Brain microvascular endothelial cell (primary cell): Measurements from ENCODE around the gene KIAA1328.
"Not testable (repeated sequence)": the region's sequence is repeated elsewhere in the genome, so short reads cannot be mapped to it uniquely, and the experiment has no call there.

Experiments
- DNase-seq: peaks from one replicate; pipeline ENCODE4 v3.0.0-alpha.2; 2020
- H3K27ac ChIP-seq: fragments of 250-450 bp; sonication (Bioruptor Pico); 2 replicates; pipeline ENCODE4 v1.5.1; 2020; ENCODE audit warnings: mild to moderate bottlenecking, moderate library complexity
- H3K27me3 ChIP-seq: fragments of 250-450 bp; sonication (Bioruptor Pico); replicated peaks from 2 replicates; pipeline ENCODE4 v1.5.1; 2020; ENCODE audit warnings: mild to moderate bottlenecking
- H3K36me3 ChIP-seq: fragments of 250-450 bp; sonication (Bioruptor Pico); replicated peaks from 2 replicates; pipeline ENCODE4 v1.5.1; 2020; ENCODE audit warnings: mild to moderate bottlenecking
- H3K4me3 ChIP-seq: 2 replicates; pipeline ENCODE4 v1.5.1; 2011; ENCODE audit warnings: low read depth, mild to moderate bottlenecking, control low read depth, low read length, moderate library complexity
- CTCF ChIP-seq: IDR thresholded peaks from 2 replicates; pipeline ENCODE4 v1.5.1; 2011; ENCODE audit warnings: low read depth, mild to moderate bottlenecking, moderate library complexity, low read length, control low read depth, inconsistent platforms; ENCODE audit errors: missing control alignments
- in situ Hi-C: cut with HindIII; loops from 2 replicates; pipeline ENCODE4 v1.10.0; 2017; ENCODE audit warnings: low sequenced_read_pairs, low pct_ligation_motif_present

The KIAA1328 gene

GRCh38 chr18:36872329-36872728 is 43.4 kb downstream of the KIAA1328 start:
- in situ Hi-C loops = no loop called here
- TF ChIP-seq CTCF = no peak
- H3K4me3 ChIP-seq = no peak overlapping the region

GRCh38 chr18:36873826-36874225 is 44.9 kb downstream of the KIAA1328 start:
- H3K27ac ChIP-seq, DNase-seq, H3K27me3 ChIP-seq, H3K4me3 ChIP-seq, in situ Hi-C loops, H3K36me3 ChIP-seq: not testable (repeated sequence)

More at GRCh38 chr18:36872329-36872728, 43.4 kb downstream of the KIAA1328 start:
- Histone ChIP-seq H3K36me3 (no peaks in the 10 kb centered on the region), H3K27ac (no peak overlapping the region), H3K27me3 (no peaks in the 10 kb centered on the region)
- no peak for DNase-seq

- in situ Hi-C loops, H3K4me3 ChIP-seq, H3K27me3 ChIP-seq, DNase-seq, H3K27ac ChIP-seq, H3K36me3 ChIP-seq: not testable (repeated sequence)
Measured at GRCh38 chr18:36879796-36880195, 50.9 kb downstream of the KIAA1328 start.

GRCh38 chr18:36885981-36886380 is 57.1 kb downstream of the KIAA1328 start:
- no peak overlapping the region for H3K27ac ChIP-seq
- H3K36me3 ChIP-seq = no peaks in the 10 kb centered on the region
- no peak for TF ChIP-seq CTCF
- DNase-seq = no peak
- H3K27me3 ChIP-seq = no peaks in the 10 kb centered on the region
- in situ Hi-C loops = no loop called here
- H3K4me3 ChIP-seq = no peak overlapping the region

GRCh38 chr18:36887114-36887513 is 58.2 kb downstream of the KIAA1328 start:
- in situ Hi-C loops = no loop called here
- H3K4me3 ChIP-seq = no peak overlapping the region
- no peaks in the 10 kb centered on the region for H3K27me3 ChIP-seq
- no peak for DNase-seq
- H3K27ac ChIP-seq = no peak overlapping the region
- no peak for TF ChIP-seq CTCF
- no peaks in the 10 kb centered on the region for H3K36me3 ChIP-seq

- no peak for DNase-seq
- Histone ChIP-seq H3K4me3 (no peak overlapping the region), H3K36me3 (no peaks in the 10 kb centered on the region), H3K27me3 (no peaks in the 10 kb centered on the region), H3K27ac (no peak overlapping the region)
- TF ChIP-seq CTCF = no peak
- in situ Hi-C loops = no loop called here
Measured at GRCh38 chr18:36887864-36888263, 58.9 kb downstream of the KIAA1328 start.

- Histone ChIP-seq H3K27me3 (no peaks in the 10 kb centered on the region), H3K4me3 (no peak overlapping the region), H3K36me3 (no peaks in the 10 kb centered on the region), H3K27ac (no peak overlapping the region)
- no peak for DNase-seq
- no peak for TF ChIP-seq CTCF
- in situ Hi-C loops = no loop called here
Measured at GRCh38 chr18:36888778-36889177, 59.9 kb downstream of the KIAA1328 start.
